NB4 (cell line): ENCODE measurements around the gene PASK.

Source experiments
- CTCF ChIP-seq: IDR thresholded peaks from one replicate; pipeline ENCODE4 v1.5.1; 2012; ENCODE audit warnings: low read depth, low read length
- MAX ChIP-seq: IDR thresholded peaks from 2 replicates; pipeline ENCODE4 v1.6.1; 2011; ENCODE audit warnings: low read depth, low read length
- MYC ChIP-seq: IDR thresholded peaks from 2 replicates; pipeline ENCODE4 v1.6.1; 2011; ENCODE audit warnings: low read depth, low read length
- POLR2A ChIP-seq: IDR thresholded peaks from 2 replicates; pipeline ENCODE4 v1.6.1; 2011; ENCODE audit warnings: mild to moderate bottlenecking; ENCODE audit not compliant: insufficient read length; ENCODE audit errors: extremely low read depth

GRCh38 chr2:241063093-241063551 lies 86.2 kb downstream of the PASK start:
- TF ChIP-seq MAX (no peak), CTCF (no peak), MYC (no peak), POLR2A (no peak)
